ENCODE measurements around the gene ZDHHC22.

The ZDHHC22 gene

DNA sequence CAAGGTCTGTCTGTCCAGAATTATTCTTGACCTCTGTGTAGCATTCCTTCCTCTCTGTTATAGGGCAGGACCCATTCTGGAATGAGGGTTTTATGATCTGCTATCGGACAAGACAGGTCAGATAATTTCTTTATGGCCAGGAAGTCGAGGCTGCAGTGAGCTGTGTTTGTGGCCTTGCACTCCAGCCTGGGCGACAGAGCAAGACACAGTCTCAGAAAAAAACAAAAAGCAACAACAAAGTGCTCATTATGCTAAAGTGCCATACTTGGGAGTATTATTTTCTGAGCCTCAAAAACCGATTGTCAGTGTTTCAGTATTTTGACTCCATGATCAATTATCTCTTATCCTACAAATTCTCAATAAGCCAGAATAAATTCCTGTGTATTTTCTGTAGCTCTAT, 39.4 kb downstream of the ZDHHC22 start:
- no peak for DNase-seq

- peak; percentile 8 for DNase-seq
Observed at GRCh38 chr14:77100961-77101360, 40.6 kb downstream of the ZDHHC22 start.

DNA sequence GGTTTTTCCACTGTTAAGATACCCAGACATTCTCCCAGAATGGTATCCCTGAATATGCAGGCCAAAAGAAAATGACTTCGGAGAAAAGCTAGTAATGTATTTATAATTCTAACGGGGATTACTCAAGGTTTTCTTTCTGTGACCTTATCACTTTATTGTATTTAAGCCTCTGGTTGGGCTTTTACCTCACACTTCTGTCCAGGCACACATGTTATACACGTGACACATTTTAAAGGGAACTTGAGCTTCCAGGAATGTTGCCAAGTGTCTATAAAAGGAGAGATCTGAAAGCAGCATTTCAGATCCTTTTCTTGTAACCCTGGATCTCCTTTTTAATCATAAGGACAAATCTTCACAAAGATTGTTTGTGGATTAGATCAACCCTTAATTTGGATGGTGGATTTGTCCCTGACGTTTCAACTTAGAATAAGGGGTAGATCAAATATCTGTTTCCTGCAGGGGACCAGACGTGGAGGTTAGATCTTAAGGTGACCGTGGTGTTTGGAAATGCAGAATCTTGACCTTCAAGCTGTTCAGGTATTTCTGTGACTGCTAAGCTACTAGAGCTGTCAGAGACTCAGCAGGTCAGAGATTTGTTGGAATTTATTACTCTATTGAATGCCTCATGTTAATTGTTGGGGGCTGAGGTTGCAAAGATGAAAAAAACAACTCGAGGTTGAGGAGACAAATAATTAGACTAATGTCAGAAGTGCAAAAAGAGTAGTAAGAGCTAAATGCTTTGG, 42.0 kb downstream of the ZDHHC22 start:
- no peak for DNase-seq

DNA sequence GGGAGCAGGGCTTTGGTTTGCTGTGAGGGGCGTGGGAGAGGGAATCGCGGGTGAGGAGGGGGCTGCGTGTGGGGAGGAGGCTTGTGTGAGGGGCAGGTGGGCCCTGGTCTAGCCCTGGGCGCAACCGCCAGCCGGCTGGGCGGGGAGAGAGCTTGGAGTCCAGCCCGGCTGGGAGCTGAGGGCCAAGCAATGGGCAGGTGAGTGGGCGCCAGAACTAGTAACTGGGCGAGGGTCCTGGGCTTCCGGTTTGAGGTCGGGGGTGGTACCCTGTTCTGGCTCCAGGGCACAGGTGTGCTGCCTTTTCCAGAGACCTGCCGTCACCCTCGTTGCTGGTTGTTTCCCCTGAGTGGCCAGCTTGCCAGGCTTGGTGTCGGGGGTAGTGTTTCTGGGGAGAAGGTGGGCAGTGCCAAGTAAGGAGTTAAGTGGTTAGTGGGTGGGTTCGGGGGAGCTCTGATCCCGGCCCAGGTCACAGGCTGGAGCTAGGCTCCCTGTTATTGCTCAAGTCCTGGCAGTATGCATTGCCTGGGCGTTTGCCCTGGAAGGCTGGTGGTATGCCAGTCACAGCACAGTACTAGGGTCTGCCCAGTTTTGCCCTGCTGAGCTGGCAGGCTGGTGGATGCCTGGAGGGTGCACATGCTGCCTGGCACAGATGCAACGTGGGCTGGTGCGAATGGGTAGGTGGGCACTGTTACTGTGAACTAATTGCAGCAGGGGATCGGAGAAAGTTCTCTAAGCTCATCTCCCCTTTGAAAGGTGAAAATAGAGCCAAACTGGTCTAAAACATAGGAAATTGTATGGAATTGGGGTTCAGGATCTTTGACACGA, 42.9 kb downstream of the ZDHHC22 start:
- peak; percentile 8 for DNase-seq

DNA sequence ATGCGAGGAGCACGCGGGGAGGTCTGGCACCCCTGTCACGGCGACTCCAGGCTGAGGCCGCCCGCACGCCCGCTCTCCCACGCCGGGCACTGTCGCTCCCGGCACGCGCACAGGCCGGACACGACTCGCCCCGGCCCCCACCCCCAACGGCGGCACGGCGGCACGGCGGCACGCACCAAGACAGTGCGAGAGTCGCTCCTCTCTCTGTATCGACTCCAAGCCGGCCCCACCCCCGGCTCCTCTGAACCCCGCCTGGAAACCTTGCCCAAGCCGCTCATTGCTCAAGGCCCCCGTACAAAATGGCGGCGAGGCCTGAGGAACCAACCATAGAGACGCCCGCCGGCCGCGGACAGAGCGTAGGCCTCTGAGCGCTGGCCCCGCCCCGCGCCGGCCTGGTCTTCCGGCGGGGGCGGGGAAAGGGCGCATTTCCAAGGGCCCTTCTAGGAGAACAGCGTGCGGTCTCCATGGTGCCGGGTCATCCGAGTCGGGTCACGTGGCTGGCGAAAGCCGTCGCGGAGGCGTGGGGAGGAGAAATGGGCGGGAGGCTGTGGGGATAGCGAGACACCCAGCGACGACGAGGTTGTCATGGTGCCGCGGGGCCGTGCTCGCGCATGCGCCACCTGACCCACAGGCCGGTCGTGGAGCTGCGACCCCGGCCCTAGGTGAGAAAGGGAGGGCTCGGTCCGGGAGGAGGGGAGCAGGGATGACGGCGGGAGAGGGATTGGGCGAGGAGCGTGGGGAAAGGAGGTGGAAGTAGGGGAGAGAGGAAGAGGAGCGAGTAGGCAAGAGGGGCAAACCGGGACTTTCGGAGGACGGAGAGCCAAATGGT, 43.7 kb downstream of the ZDHHC22 start, which contains the start of gene CIPC:
Gene CIPC (plus strand): TSS at position 559 of the 829 bp plus-strand sequence. CDS start 7,451 bp downstream, outside the sequence.
- peak; percentile 100 for DNase-seq

DNA sequence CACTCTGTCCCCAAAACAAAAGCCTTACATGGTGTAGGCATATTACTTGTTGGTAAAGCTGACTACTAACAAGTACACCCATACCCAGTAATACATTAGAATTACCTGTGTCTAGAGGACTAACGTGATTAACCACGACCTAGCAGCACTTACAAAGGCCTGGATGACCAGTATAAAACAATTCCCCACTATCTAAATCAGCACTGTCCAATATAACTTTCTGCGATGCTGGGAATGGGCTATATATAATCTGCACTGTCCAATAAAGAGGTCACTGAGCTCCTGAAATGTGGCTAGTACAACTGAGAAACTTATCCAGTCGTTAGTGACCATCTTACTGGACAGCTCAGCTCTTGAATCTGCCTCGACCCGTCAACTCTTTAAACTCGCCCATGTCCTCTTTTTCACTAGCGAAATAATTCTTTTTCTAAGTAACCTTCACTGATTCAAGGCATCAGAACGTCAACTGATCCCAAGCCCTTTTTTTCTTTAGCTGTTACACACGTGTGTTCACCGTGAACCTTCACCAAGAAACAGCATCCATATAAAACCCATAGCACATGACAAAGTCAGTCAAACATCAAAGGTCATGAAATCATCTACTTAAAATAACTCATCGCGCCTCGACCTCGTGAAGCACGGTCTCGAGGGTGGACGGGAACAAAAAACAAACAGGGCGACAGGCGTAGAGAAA, 44.4 kb downstream of the ZDHHC22 start:
- DNase-seq, result no peak

GRCh38 chr14:77094672-77095284, 46.8 kb downstream of the ZDHHC22 start:
- DNase-seq, result peak; percentile 79

GRCh38 chr14:77092676-77093075, 48.9 kb downstream of the ZDHHC22 start:
- DNase-seq, result no peak

GRCh38 chr14:77091518-77091917, 50.1 kb downstream of the ZDHHC22 start:
- no peak for DNase-seq

- DNase-seq, result no peak
Observed at GRCh38 chr14:77088645-77089044, 52.9 kb downstream of the ZDHHC22 start.

- no peak for DNase-seq
Observed at GRCh38 chr14:77088219-77088618, 53.4 kb downstream of the ZDHHC22 start.

DNA sequence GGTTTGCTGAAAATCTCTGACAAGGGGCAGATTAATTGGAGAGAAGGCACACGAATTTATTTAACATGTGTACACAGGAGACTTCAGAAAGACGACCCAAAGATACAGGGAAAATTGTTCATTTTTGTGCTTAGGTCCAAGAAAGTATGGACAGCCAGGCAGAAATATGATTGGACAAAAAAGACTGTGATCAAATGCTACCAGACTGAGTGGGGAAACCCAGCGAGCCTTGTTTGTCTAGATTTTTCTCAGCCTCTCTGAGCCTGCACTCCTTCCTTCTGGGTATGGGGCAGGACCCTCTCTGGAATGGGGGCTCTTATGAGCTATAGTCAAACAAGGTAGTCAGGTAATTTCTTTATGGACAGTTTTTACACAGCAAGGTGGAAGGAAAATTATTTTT, 54.0 kb downstream of the ZDHHC22 start:
- no peak for DNase-seq

- no peak for DNase-seq
Observed at GRCh38 chr14:77086951-77087350, 54.6 kb downstream of the ZDHHC22 start.

DNA sequence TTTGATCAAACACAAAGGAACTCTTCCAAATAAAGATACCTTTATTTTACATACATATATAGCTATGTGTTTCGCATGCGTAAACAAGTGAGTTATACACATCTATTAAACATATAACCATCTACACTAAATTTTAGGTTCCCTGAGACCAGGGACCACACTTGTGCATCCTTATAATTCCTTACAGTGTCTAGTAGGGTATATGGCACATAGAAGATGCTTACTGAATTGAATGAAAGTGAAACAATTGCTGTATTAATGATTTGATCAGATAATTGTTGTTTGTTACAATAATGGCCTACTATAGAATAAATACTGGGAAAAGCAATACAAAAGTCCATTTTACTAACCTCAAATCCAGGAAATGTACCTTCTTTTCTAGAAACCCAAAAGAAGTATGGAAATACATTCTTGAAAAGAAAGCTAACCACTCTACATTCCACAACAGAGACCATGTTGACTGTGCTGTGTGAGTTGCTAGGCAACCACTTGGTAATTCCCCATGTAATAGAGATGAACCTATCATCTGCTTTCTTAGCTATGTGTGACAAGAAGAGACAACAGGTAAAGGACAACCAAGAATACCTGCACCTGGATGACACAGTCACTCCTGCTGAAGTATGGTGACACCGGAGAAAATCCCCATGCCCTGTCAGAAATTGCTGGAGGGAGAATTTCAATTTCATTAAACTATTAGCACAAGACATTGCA, 55.4 kb downstream of the ZDHHC22 start:
- no peak for DNase-seq

- DNase-seq, result no peak
Observed at GRCh38 chr14:77085538-77085937, 56.1 kb downstream of the ZDHHC22 start.

GRCh38 chr14:77084985-77085384, 56.6 kb downstream of the ZDHHC22 start:
- DNase-seq, result no peak

- no peak for DNase-seq
Observed at GRCh38 chr14:77083082-77083481, 58.5 kb downstream of the ZDHHC22 start.

- DNase-seq, result no peak
Observed at GRCh38 chr14:77082356-77082755, 59.2 kb downstream of the ZDHHC22 start.
